ENCODE results near the gene SGK1.

The SGK1 gene

GRCh38 chr6:134233180-134233955 lies 84.5 kb downstream of the SGK1 start:
- TF ChIP-seq SUZ12 (IDR thresholded peaks at IDR 0.05) = no peak
- no peak for TF ChIP-seq LEF1 (IDR thresholded peaks at IDR 0.05; ENCODE audit: borderline replicate concordance)
- POLR2A ChIA-PET = no interaction called here
- CTCF ChIA-PET = no interaction called here
- DNase-seq (ENCODE audit: extremely low spot score) = no peak

GRCh38 chr6:134230940-134231339 lies 87.0 kb downstream of the SGK1 start:
- no peak for DNase-seq (ENCODE audit: extremely low spot score)
- ChIA-PET CTCF (no interaction called here), POLR2A (no interaction called here)
- TF ChIP-seq SP1 (IDR thresholded peaks at IDR 0.05) (no peak), BHLHE40 (IDR thresholded peaks at IDR 0.05; ENCODE audit: borderline replicate concordance) (no peak), CTBP1 (IDR thresholded peaks at IDR 0.05; ENCODE audit: borderline replicate concordance) (no peak), ZNF384 (IDR thresholded peaks at IDR 0.05) (no peak), PKNOX1 (IDR thresholded peaks at IDR 0.05) (no peak), LEF1 (IDR thresholded peaks at IDR 0.05; ENCODE audit: borderline replicate concordance) (no peak), FOXM1 (IDR thresholded peaks at IDR 0.05; ENCODE audit: borderline replicate concordance) (no peak), ARNT (IDR thresholded peaks at IDR 0.05) (no peak), SUZ12 (IDR thresholded peaks at IDR 0.05) (no peak), FOXK2 (IDR thresholded peaks at IDR 0.05) (no peak), L3MBTL2 (conservative IDR thresholded peaks at IDR 0.05) (no peak)

- CTCF ChIA-PET = no interaction called here
- POLR2A ChIA-PET = no interaction called here
- TF ChIP-seq LEF1 (IDR thresholded peaks at IDR 0.05; ENCODE audit: borderline replicate concordance) (no peak), PKNOX1 (IDR thresholded peaks at IDR 0.05) (no peak), NFRKB (IDR thresholded peaks at IDR 0.05) (no peak), ZNF384 (IDR thresholded peaks at IDR 0.05) (no peak), ARNT (IDR thresholded peaks at IDR 0.05) (no peak), SUZ12 (IDR thresholded peaks at IDR 0.05) (no peak), ELF4 (IDR thresholded peaks at IDR 0.05) (no peak), SP1 (IDR thresholded peaks at IDR 0.05) (no peak), L3MBTL2 (conservative IDR thresholded peaks at IDR 0.05) (no peak), FOXK2 (IDR thresholded peaks at IDR 0.05) (no peak), FOXA1 (IDR thresholded peaks at IDR 0.05) (no peak), TARDBP (IDR thresholded peaks at IDR 0.05) (no peak)
- no peak for DNase-seq (ENCODE audit: extremely low spot score)
Measured at GRCh38 chr6:134230087-134230700, 87.7 kb downstream of the SGK1 start.

- no peak for DNase-seq (ENCODE audit: extremely low spot score)
- ChIA-PET CTCF (no interaction called here), POLR2A (no interaction called here)
- no peak for TF ChIP-seq HDGF (IDR thresholded peaks at IDR 0.05; ENCODE audit: borderline replicate concordance)
- no peak for TF ChIP-seq FOXK2 (IDR thresholded peaks at IDR 0.05)
- no peak for TF ChIP-seq FOXA1 (IDR thresholded peaks at IDR 0.05)
- no peak for TF ChIP-seq PKNOX1 (IDR thresholded peaks at IDR 0.05)
- TF ChIP-seq ARNT (IDR thresholded peaks at IDR 0.05) = no peak
- no peak for TF ChIP-seq SUZ12 (IDR thresholded peaks at IDR 0.05)
- TF ChIP-seq TARDBP (IDR thresholded peaks at IDR 0.05) = no peak
- no peak for TF ChIP-seq ZNF384 (IDR thresholded peaks at IDR 0.05)
- no peak for TF ChIP-seq SP1 (IDR thresholded peaks at IDR 0.05)
- no peak for TF ChIP-seq L3MBTL2 (conservative IDR thresholded peaks at IDR 0.05)
- no peak for TF ChIP-seq NFRKB (IDR thresholded peaks at IDR 0.05)
- no peak for TF ChIP-seq LEF1 (IDR thresholded peaks at IDR 0.05; ENCODE audit: borderline replicate concordance)
- no peak for TF ChIP-seq FOXM1 (IDR thresholded peaks at IDR 0.05; ENCODE audit: borderline replicate concordance)
- no peak for TF ChIP-seq CTBP1 (IDR thresholded peaks at IDR 0.05; ENCODE audit: borderline replicate concordance)
- TF ChIP-seq ELF4 (IDR thresholded peaks at IDR 0.05) = no peak
- no peak for TF ChIP-seq BHLHE40 (IDR thresholded peaks at IDR 0.05; ENCODE audit: borderline replicate concordance)
Measured at GRCh38 chr6:134229520-134229919, 88.4 kb downstream of the SGK1 start.

GRCh38 chr6:134223796-134224420 lies 94.0 kb downstream of the SGK1 start:
- no peak for DNase-seq (ENCODE audit: extremely low spot score)
- CTCF ChIA-PET = no interaction called here
- POLR2A ChIA-PET = no interaction called here

More at GRCh38 chr6:134223796-134224420, 94.0 kb downstream of the SGK1 start:
- TF ChIP-seq TARDBP (IDR thresholded peaks at IDR 0.05) (no peak), NFRKB (IDR thresholded peaks at IDR 0.05) (no peak), FOXA1 (IDR thresholded peaks at IDR 0.05) (no peak), ARNT (IDR thresholded peaks at IDR 0.05) (no peak), L3MBTL2 (conservative IDR thresholded peaks at IDR 0.05) (no peak), SP1 (IDR thresholded peaks at IDR 0.05) (no peak), BHLHE40 (IDR thresholded peaks at IDR 0.05; ENCODE audit: borderline replicate concordance) (no peak), ELF4 (IDR thresholded peaks at IDR 0.05) (no peak), SUZ12 (IDR thresholded peaks at IDR 0.05) (no peak), ZNF384 (IDR thresholded peaks at IDR 0.05) (no peak), LEF1 (IDR thresholded peaks at IDR 0.05; ENCODE audit: borderline replicate concordance) (no peak), PKNOX1 (IDR thresholded peaks at IDR 0.05) (no peak), FOXK2 (IDR thresholded peaks at IDR 0.05) (no peak), FOXM1 (IDR thresholded peaks at IDR 0.05; ENCODE audit: borderline replicate concordance) (no peak), HDGF (IDR thresholded peaks at IDR 0.05; ENCODE audit: borderline replicate concordance) (no peak), CTBP1 (IDR thresholded peaks at IDR 0.05; ENCODE audit: borderline replicate concordance) (no peak)

Measured in HEK293T (cell line).